ELR (cell line): ENCODE measurements around the gene SMYD3.

Source experiments
- DNase-seq: peaks from one replicate; pipeline ENCODE4 v3.0.0-alpha.2; 2015; ENCODE audit warnings: low read depth

SMYD3 gene

DNA sequence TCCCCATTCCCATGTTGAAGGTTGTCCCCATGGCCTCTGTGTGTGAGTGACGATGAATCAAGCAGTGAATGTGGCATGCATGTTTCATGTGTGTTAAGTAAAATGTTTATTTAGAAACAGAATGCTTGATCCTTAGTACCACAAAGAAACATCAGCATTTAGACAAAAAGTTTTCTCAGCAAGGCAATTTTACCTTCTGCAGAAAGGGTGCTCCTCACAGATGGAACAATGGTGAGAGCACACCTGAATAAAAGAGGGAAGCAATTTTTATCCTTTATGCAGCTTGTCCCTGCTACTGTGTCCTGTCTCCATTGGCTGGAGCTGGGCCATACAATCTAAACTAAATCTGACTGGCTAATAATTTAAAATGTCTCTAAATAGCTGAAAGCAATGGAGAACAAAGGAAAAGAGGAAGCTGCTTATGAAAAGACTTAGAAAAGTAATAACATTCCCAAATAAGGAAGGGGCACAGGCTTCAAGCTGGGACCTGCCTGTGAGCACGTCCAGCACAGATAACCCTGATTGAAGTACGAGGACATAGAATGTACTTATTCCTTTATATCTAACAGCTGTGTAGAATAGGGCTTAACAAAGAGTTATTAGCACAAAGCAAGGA lies 8.4 kb upstream of the SMYD3 start:
- DNase-seq: no peak

DNA sequence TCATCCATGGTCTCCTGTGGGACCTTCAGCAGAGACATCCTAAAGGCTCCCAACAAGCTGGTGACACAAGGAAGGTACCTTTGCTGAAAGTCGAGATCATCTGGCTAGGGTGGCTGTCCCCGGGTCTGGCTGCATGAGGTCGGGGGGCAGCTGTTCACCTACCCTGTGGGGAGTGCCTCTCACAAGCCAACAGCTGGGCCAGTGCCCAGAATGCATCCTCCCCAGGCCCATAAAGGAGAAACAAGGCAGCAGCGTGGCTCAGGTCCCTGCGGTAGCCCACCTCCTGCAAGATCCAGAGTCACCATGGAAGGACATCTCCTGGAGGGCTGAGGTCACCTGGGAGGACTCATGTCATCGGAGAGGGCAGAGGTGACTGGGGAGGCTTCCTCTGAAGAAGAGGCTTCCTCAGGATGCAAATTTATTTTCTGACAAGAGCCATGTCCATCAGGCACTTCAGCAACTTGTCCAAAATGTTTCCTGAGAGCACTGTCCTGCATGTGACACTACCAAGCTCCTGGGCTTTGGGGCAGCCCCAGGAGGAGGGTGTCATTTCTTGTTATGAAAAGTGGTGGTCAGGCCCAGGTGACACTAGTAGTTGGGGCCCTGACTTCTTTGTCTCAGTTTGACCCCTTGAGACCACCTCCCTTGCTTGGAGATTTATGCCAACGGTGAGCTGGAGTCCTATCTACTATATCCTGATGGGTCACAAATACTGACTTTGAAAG lies 6.7 kb upstream of the SMYD3 start:
- DNase-seq: no peak

DNA sequence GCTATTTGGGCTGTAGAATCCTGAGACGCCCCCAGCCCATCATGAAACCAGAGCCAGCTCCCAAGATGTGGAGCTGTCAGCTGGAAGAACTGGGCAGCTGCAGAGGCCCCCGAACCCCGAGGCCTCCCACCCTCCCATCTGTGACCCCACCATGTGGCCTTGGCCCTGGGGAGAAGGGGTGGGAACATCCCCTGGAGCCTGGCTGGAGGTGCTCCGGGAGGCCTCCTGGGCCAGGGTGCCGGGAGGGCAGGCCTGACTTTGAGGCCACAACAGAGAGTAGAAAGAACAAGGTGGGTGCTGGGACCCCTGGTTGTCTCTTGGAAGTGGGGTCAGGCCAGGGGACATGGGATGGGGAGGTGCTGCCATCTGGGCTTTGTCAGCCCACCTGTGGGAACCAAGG lies 6.0 kb upstream of the SMYD3 start:
- no peak for DNase-seq

DNA sequence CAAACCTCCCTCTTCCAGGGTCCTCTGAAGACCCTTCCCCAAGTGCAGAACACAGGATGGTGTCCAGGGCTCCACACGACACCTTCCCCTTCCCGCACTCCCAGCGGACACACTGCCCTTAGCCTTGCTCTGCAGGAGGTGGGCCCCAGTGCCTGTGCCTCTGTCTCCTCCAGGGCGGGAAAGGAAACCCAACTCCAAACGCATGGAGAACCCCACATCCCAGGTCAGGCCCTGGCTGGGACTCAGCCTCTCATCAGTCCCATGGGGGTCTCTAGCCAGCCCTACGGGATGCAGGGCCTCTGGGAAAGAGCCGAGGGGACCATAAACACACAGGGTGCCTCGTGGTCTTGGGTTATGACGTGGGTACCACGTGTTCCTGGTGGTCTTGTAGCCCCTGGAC lies 5.6 kb upstream of the SMYD3 start:
- DNase-seq: no peak

DNA sequence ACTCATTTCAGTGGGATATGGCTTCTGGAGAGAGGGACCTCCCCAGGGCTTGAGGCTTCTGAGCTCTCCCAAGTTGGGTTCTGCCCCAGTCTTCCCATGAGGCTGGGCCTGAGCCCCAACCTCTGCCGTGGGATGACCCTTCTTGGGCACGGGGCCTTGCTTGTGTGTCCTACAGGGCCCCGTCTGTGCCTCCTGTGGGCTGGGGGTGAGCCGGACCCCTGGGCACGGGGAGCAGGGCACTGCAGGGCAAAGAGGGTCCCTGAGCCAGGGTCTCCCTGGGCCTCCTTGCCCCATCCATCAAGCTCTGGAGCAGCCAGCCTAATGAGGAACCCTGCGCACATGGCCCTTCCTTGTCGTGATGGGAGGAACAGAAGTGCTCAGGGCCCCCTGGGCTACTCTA lies 5.2 kb upstream of the SMYD3 start:
- DNase-seq: no peak

DNA sequence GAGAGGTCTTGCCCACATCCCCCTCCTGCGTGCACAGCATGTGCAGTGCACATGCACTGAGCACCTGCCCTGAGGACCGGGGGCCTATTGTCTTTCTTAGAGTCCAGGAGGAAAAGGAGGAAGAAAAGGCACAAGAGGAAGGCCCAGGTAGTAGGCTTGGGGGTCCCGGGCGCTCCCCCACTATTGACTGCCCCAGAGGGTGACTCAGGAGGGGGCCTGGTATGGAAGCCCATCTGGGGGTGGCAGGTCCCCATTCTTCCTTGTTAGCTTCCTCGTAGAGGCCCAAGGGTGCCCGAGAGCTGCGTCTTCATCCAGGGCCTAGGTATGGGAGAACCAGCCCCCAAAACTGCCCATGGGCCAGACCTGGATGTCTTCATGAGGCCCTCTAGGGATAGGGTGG lies 4.1 kb upstream of the SMYD3 start:
- DNase-seq: no peak

DNA sequence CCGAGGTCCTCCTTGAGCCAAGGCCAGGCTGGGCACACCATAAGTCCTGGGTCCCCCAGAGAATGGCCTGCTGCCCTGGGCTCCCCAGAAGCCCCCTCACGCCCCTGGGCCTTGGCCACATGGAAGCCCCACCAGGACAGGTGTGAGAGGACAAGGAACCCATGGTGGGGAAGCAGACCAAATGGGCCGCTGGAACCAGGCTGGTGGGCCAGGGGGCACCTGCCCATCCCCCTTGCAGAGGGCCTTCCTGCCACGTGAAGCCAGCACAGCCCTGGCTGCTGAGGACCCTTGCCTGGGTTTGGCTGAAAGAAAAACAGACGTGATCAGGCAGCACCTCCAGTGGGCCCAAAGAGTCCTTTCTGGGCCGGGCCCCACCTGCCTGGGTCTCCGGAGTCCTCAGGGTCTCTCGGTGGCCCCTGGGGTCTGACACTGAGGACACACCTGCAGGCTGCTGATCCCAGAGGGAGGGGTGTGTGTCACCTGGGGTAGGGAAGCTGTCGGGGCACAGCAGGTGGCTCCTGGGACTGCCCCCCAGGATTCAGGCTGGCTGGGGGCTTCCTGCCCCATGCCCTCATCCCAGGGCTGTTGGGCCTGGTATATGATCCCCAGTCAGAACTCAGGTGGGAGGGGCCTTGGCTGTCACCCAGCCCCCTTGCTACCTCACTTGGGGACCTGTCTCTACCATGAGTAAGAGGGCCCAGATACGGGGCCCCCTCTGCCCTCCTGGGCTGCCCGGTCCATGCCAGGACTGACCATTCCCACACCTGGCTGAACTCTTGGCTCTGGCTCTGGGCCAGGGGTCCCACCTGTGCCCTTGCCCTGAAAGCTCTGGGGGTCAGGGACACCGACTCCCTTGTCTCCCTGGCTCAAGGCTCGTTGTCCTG lies 3.3 kb upstream of the SMYD3 start:
- DNase-seq: no peak

DNA sequence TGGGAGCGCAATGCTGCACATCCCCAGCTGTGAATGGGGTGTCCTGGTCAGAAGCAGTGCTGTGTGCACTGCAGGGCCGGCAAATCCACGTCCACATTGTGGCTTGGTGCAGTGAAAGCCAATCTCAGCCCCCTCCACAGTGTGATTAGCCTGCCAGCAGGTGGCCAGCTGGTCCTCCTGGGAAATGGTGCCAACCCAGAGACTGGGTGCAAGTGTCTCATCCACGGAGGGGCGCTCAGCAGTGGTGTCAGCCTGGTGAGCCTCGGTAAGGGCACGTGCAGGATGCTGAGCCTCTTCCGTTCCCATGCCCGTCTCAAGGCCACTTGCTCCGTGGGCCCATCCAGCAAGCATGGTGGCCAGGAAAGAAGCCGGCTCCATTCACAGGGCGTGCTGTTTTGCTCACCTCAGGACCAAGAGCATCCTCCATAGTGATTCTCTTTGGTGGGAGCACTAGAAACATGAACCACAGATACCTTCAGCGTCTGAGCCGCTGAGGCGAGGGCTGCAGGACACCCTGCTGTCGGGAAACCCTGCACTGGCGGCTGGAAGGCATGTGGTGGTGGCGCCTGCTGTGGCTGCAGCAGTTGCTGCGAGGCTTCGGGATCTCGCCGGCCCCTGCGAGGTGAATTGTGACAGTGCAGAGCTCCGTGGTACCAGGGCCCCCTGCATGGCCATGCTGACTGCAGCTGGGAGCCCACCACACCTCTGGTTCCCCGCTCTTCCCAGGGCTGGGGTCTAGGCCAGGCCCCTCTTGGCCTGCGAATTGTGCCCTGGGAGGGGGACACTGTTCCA lies 2.0 kb upstream of the SMYD3 start:
- DNase-seq: no peak

DNA sequence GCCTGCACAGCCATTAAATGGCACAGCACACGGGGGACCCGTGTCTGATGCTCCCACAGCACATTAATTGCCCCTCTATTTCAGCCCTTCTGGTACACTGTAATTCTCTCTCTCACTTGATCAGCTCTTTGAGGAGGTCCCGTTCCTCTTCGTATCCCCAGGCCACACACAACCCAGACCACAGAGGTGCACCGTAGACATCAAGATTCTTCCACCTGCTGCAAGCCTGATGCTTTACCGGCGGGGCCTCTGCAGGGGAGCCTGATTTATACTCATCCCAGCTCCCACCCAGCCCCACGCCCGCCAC lies 759 bp downstream of the SMYD3 start:
- DNase-seq: no peak

DNA sequence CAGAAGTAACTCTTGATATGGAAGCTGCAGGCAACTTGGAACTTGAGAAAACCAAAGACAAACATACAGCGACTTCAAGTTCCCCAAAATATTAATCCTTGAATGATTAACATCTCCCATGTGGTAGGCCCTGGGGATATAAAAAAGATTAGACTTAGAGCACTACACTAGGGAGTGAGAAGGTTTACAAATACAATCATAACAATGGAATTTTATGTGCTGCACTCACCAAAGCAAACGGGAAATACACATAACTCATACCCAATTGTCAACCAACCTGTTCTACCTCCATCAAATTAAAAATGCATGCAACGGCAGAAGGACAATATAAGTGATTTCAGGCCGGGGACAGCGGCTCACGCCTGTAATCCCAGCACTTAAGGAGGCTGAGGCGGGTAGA lies 3.7 kb downstream of the SMYD3 start:
- peak; percentile 83 for DNase-seq

DNA sequence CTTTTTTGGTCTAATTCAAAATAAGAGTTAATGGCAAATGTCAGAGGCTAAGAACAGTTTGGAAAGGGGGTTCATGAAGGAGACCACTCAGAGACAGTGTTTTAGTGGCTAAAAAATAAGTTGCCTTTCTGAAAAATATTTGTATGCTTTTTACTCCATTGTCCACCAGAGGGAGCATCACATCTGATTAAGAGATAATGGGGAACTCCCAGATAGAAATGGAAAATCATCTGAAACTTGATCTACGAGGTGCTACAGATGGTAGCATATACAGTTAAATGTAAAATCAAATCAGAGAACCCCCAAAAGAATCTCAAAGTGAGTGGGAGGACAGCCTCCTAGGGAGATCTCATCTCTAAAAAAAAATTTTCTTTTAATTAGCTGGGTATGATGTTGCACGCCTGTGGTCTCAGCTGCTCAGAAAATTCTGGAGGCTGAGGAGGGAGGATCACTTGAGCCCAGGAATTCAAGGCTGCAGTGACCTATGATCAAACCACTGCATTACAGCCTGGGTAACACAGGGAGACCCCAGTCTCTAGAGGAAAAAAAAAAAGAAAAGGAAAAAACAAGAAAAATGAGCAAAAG lies 9.7 kb downstream of the SMYD3 start:
- peak; percentile 85 for DNase-seq

DNA sequence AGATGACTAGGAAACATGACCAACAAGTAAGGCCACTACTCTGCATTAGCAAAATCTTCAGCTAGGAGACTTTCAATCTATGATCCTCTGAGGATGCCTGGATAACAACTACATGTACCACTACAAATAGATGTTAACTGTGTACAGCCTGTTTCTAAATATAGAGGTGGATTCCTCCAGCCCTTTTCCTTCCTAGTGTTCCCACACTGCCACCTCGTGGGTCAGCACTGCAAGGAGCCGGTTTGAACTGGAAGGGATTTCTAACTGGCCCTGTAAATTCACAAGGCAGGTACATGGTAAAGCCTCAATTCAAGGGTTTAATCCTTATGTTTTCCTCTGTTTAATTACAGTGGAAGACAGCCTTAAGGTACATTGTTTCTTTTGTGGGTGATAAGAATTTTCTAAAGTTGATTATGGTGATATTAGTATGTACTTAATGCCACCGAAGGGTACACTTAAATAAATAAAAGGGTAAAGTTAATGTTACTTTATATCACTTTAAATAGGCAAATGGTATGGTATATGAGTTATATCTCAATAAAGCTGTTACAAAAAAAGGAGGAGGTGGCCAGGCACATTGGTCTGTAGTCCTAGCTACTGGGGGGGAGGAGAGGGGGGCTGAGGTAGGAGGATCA lies 14.4 kb downstream of the SMYD3 start:
- peak; percentile 78 for DNase-seq

DNA sequence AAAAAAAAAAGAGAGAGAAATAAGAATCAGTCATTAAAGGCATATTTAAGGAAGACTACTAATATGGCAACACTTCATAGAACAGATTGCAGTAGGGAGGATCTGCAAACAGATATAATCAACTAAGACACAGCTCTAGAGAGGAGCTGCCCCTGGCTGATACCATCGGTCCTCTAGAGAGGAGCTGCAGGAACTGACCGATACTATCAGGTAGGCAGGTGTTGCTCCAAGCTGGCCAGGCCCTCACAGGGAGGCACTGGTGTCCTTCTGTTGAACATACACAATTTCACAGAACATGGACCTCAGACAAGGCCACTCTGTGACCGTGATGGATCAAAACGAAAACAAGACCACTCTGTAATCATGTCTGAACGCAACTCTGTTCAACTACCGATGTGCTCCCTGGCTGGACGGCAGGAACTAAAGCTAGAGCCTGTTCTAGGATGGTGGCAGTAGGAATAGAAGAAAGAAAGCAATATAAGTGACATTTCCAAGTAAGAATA lies 15.5 kb downstream of the SMYD3 start:
- no peak for DNase-seq

DNA sequence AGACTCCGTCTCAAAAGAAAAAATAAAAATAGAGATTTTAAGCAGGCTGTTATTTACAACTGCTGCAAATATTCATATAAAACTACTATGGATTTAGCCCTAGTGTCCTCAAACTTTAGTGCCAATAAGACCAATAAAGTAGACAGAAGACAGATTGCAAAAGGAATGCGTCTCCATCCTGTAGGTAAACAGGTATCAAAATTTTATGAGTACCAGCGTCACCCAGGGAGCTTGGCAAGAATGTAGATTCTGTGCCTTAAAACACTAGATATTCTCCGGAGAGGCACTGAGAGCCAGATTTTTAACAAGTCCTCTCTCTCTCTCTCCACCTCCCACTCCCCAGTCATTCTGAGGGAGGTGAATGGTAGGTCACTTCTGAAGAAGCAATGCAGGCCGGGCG lies 18.4 kb downstream of the SMYD3 start:
- no peak for DNase-seq

DNA sequence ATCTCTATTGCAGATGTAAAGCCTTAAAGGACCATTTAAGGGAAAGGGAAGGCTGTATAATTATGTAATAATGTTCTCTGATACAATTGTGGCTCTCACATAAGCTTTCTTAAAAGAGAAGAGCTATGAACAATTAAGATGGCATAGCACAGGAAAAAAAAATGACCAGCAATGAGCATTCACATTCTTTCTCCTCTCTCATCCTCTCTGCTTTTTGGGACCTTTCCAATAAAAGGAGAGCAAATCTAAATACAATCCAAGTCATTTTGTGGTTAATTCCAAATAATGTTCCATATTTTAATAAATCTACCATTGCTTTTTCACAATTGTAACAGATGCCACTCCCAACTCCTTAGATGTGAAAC lies 23.5 kb downstream of the SMYD3 start:
- DNase-seq: peak; percentile 20

DNA sequence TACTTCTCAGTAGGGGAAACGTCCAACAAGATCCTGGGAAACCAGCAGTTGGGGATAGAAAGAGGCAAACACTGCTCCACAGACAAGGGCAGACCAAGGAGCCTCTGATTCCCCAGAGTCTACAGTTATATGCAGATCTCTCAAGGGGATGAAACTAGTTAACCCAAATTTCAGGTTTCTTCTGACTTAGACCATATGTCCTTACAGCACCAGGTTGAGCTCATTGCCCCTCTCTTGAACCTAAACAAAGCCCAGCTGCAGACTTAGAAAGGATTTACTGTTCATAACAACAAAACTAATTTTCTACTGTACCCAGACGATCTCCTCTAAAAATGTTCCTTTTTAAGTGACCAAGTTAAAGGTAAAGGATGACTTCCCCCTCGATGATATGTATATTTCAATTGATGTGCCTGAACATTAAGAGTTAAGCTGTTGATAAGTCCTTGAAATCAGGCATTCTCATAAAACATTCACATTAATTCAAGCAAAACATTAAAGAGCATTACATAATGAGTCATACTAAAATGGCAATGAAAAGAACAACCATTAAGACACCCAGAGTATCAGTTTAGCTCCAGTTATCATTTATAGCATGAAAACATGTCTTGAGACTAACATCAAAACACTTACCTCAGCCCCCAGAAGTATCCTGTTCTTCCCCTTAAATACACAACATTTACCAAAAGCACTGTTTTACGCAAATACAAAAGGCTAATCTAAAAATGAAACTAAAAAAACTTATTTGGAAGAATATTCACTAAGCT lies 24.1 kb downstream of the SMYD3 start:
- no peak for DNase-seq

DNA sequence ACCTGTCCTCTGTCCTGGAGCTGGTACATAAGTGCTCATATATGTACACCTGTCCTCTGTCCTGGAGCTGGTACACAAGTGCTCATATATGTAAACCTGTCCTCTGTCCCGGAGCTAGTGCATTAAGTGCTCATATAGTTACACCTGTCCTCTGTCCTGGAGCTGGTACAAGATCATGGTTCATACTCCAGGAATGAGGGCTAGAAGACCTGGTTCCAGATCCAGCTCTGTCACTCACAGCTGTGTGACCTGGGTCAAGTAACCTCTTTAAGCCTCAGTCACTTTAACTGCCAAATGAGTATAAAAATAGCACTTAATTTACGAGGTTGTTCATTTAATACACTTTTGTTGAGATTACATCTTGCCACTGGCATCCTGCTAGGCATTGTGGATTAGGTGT lies 28.0 kb downstream of the SMYD3 start:
- no peak for DNase-seq

DNA sequence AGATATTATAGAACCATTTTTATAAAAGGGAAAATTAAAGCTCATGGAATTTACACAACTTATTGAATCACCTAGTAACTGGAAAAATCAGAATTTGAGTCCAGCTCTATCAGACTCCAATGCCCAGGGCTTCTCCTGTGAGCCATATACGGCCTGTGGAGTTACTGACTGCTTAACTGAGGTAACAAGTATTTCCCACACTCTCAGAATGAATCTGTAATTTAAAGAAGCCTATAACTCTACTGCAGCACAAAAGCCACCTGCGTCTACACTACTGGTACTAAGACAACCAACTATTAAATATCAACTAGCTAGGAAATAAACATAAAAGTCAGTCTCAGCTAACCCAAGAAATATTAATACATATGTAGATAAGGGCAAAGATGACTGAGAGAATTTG lies 29.4 kb downstream of the SMYD3 start:
- DNase-seq: no peak

DNA sequence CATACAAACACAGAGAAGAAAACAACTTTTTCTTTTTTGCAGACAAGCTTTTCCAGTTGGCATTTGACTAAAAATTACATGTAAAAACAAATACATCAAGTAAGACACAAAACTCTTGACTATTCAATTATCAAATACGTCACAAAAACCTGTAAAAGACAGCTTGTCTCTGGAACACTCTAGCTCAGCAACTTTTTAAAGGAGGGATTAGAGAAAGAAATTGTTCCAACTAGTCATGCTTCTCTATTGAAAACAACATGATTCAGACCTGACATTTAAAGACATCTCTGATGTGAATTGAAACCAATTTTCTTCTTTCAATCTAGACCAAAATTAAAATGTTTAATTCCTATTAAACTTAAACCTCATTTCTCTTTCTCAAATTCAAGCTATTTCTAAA lies 30.3 kb downstream of the SMYD3 start:
- no peak for DNase-seq

DNA sequence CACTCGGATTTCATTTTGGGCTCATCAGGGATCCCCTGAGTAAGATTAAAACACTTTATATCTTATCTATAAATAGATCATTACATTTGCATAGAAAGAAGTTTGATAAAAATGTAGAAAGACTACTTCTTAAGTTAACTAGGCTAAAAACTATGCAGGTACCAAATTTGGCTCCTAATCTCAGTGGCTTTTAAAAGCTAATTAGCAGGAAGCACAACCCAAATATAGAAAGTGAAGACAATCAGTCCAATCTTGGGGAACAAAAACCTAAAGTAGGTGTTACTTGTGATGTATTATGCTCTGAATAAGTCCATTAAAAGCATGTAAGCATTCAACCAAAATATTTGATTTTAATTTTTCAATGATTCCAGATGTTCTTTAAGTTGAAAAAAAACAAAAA lies 35.4 kb downstream of the SMYD3 start:
- DNase-seq: no peak

DNA sequence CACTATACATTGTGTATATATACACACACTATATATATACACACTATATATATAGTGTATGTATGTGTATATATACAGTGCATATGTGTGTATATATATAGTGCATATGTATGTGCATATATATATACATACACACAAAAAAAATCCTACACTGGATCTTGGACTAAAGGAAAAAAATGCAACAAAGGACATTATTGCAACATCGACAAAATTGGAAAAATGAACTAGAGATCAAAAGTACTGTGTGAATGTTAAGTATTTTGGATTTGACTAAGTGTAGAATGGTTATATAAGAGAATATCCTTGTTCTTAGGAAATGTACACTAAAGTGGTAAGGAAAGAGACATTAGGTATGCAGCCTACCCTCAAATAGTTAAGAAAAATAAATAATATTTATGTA lies 36.5 kb downstream of the SMYD3 start:
- no peak for DNase-seq
